ELF-1 (cell line): ENCODE data around the gene LAMP5.
A peak's percentile ranks its signal among the peaks of the same experiment; 100 is the strongest.

Experiments
- DNase-seq: peaks from one replicate; pipeline ENCODE4 v3.0.0-alpha.2; 2016; ENCODE audit warnings: low read depth, low spot score

Gene LAMP5

DNA sequence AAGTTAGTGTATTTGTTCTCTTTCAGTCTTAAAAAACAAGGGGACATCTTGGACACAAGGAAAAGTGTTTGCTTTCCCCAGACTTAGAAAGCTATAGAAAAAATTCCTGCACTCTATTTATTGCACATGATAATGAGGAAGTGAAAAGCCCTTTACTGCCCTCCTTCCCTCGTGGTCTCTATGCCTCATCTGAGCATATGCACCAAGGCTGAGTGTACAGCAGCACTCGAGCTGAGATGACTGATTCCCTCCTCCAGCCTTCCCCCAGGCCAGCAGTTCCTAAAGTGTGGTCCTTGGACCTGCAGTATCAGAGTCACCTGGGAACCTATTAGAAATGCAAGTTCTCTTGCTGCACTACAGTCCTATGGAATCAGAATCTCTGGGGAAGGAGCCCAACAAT, 14.3 kb upstream of the LAMP5 start:
- no peak for DNase-seq

GRCh38 chr20:9501473-9501872, 12.9 kb upstream of the LAMP5 start:
- no peak for DNase-seq

GRCh38 chr20:9503526-9504245, 10.7 kb upstream of the LAMP5 start:
- DNase-seq, result no peak

GRCh38 chr20:9506280-9506821, 8.0 kb upstream of the LAMP5 start:
- DNase-seq, result no peak

- peak; percentile 52 for DNase-seq
Measured at GRCh38 chr20:9506964-9507369, 7.4 kb upstream of the LAMP5 start.

DNA sequence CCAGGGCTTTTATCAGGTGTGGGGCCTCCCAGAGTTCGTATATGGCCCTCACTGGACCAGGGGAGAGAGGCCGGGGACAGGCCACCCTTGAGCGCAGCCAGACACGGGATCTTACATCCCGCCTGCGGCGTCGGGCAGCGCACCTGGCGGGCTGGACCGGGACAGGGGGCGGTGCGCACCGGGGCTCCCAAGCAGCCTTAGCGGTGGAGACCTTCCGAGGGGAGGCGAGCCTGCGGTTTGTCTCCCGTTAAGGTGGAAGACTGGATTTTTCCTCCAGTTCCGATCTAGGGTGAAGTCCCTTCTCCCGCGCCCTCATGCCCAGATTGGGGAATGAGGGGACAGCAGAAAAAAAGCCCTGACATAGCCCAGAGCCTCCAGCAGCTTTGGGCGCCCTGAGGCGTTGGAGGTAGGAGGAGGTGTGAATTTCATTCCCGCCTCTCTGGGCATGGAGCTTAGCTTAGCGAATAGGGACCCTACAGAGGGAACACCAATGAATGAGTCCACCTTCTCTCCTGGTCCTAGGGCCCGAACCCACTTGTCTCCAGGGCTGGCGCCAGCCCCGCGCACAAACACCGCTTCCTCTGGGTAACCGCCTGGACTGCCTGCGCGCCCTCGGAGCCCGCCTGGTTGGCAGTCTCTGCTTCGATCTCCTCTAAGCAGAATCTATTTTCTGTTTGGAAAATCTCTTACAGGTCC, 6.7 kb upstream of the LAMP5 start:
- peak; percentile 79 for DNase-seq

- DNase-seq, result peak; percentile 44
Measured at GRCh38 chr20:9508240-9508661, 6.1 kb upstream of the LAMP5 start.

GRCh38 chr20:9508696-9509178, 5.7 kb upstream of the LAMP5 start:
- peak; percentile 55 for DNase-seq

- no peak for DNase-seq
Measured at GRCh38 chr20:9509246-9509645, 5.1 kb upstream of the LAMP5 start.

- no peak for DNase-seq
Measured at GRCh38 chr20:9510911-9511310, 3.5 kb upstream of the LAMP5 start.

GRCh38 chr20:9514072-9514460, 324 bp upstream of the LAMP5 start:
- DNase-seq, result no peak

DNA sequence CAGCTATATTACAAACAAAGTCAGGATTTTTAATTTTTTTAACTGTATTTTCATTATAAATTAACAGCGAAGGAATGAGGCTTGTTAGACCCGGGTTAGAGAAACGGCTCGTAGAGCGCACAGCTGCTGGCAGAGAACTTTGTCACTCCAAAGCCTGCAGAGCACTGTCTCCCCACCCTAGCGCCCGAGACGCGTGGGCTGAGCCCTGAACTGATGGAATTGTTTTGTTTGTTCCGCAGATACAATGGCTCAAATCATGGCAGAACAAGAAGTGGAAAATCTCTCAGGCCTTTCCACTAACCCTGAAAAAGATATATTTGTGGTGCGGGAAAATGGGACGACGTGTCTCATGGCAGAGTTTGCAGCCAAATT, 810 bp downstream of the LAMP5 start:
- no peak for DNase-seq

DNA sequence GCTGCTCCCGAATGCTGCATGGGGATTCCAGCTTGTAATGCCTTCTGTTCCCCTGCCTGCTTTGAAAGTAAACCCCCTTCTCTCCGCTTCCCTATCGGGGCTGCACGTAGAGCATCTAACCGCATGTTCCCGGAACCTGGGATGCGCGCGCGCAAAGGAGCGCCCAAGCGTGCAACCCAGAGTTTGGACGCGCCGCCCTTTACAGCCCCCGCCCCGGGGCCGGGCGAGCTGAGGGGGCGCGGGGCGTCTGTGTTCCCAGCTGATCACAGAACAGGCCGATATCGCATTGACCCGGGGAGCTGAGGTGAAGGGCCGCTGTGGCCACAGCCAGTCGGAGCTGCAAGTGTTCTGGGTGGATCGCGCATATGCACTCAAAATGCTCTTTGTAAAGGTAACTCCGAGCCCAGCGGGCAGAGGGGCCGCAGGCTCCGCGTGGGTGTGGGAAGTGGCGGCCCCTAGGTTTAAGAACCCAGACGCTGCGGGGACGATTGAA, 1.4 kb downstream of the LAMP5 start:
- peak; percentile 30 for DNase-seq

DNA sequence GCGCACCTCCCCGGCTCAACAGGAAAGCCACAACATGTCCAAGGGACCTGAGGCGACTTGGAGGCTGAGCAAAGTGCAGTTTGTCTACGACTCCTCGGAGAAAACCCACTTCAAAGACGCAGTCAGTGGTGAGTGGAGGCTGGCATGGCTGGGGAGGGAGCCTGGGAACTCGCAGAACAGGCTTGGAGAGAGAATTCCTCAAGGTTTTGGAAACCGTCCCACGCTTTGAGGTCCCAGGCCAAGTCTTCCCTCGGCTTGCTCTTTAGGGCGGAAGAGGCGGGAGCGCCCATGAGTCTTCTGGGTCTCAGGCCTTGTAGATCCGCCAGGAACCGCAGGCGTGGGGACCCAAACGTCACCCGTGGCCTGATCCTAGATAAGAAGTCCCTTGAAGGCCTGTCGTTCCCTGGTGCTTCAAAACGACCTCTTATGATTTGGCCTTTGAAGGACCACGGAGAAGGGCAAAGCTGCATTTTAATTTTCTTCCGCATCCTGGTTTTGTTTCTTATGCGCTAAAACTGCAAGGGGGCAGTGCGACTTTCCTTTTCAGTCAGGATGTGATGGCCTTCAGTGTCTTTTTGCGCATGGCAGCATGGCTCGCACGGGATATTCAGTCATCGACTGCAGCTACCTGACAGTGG, 2.0 kb downstream of the LAMP5 start:
- DNase-seq, result peak; percentile 61

DNA sequence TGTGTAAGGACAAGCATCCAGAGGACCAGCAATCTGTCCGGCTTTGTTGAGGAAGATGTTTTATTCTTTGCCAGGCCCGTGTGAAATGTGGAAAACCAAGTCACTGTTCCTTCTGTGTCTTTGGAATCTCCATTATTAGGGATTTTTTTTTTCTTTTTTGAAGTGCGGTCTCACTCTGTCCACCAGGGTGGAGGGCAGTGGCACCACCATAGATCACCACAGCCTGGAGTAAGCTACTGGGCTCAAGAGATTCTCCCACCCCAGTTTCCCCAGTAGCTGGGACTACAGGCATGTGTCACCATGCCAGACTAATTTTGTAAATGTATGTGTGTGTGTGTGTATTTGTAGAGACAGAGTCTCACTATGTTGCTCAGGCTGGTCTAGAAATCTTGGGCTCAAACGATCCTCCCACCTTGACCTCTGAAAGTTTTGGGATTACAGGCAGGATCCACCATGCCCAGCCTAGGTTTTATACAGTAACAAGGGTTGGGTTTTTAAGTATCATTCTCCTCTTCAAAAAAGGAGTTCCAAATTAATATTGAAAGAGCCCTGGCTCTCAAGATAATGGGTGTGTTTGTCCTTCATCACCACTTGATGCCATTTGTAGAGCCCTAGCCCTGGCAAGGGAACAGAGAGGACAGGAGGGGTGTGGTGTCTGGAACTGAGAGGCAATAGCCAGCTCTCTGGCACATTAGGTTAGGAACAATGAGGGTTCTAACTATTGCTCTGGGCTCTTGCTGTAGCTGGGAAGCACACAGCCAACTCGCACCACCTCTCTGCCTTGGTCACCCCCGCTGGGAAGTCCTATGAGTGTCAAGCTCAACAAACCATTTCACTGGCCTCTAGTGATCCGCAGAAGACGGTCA, 3.1 kb downstream of the LAMP5 start:
- DNase-seq, result peak; percentile 16

GRCh38 chr20:9518576-9519175, 4.3 kb downstream of the LAMP5 start:
- DNase-seq, result peak; percentile 51

DNA sequence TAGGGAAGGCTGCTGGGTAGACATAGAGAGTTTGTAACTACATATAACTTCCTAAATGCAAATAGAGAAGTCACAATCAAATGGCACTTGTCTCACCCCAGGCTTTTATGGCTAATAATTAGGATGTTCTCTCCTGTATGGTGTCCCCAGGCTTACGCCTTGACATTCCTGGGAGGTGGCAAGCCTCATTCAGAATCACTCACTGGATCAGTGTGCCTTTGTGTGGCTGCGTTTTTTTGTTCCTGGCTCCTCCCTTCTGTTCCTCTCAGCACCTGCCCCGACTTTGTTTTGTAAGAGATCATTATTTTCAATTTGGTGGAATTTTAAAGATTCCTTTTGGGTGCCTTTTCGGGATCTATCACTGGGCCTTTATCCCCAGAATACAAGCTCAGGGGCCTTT, 5.7 kb downstream of the LAMP5 start:
- DNase-seq, result peak; percentile 31

GRCh38 chr20:9523636-9524035, 9.2 kb downstream of the LAMP5 start:
- no peak for DNase-seq

- DNase-seq, result no peak
Measured at GRCh38 chr20:9531581-9531980, 17.2 kb downstream of the LAMP5 start.

- peak; percentile 44 for DNase-seq
Measured at GRCh38 chr20:9532069-9532838, 17.9 kb downstream of the LAMP5 start.
